T-cell (primary cell): ENCODE measurements around the gene KCNS1. TPM values are rescaled to one million over a fixed set of nuclear protein-coding genes. Genes with fewer than 3 reads are reported as not detected.

ENCODE experiments used
- total RNA-seq, 35 experiments: library from RNA in 6 of 35; stranded (reverse) in 6 of 35; fragments of 120-200 nt in 1 of 35; gene quantifications; one replicate each; pipeline versions ENCODE4 v1.2.1 to v1.2.4 and lab custom pipeline; 2013 to 2026

KCNS1 gene
- total RNA-seq, 5 donors from 2014 or later (not counting 1 experiment from before 2014, with no cell fraction given), result 0.09 TPM; not detected in 4

Other genes with a start within 250 kb of the KCNS1 start
- 100 to 1,000 TPM; 198 to 233 (median 205) TPM for gene YWHAB, start 215.4 kb downstream of the KCNS1 start, total RNA-seq
- gene PABPC1L, start 191.1 kb downstream of the KCNS1 start, total RNA-seq, result 10 to 100 TPM; 45.6 to 66.2 (median 58.2) TPM
- gene TOMM34, start 140.7 kb downstream of the KCNS1 start, total RNA-seq, result 10 to 100 TPM in 3 of 5 donors, 1 to 10 TPM in 2; 7.8 to 12.8 (median 11.4) TPM
- gene STK4, start 134.6 kb downstream of the KCNS1 start, total RNA-seq, result 100 to 1,000 TPM; 244 to 315 (median 271) TPM
- gene WFDC5, start 14.0 kb upstream of the KCNS1 start, total RNA-seq, result not detected
- not detected for gene WFDC12, start 23.3 kb upstream of the KCNS1 start, total RNA-seq
- gene PI3, start 73.8 kb upstream of the KCNS1 start, total RNA-seq, result under 1 TPM in 1 of 5 donors, not detected in 4; 0.51 TPM
- not detected for gene SEMG1, start 105.9 kb upstream of the KCNS1 start, total RNA-seq
- not detected for gene SEMG2, start 120.2 kb upstream of the KCNS1 start, total RNA-seq
- gene SLPI, start 153.4 kb upstream of the KCNS1 start, total RNA-seq, result 1 to 10 TPM in 3 of 5 donors, not detected in 2; 1.1 to 1.7 (median 1.2) TPM
- under 1 TPM in 3 of 5 donors, not detected in 2; 0.22 to 0.29 (median 0.26) TPM for gene RBPJL, start 205.7 kb upstream of the KCNS1 start, total RNA-seq
- not detected for gene MATN4, start 207.2 kb upstream of the KCNS1 start, total RNA-seq
- gene SDC4, start 247.3 kb upstream of the KCNS1 start, total RNA-seq, result 1 to 10 TPM in 4 of 5 donors, under 1 TPM in 1; 0.68 to 4.4 (median 3.5) TPM